HG02938 (cell line): ENCODE measurements around the gene TTLL11.

Experiments
- ATAC-seq: cut with Tn5 transposase; IDR thresholded peaks from one replicate; pipeline ENCODE4 v1.9.1; 2021; ENCODE audit warnings: mild to moderate bottlenecking, moderate library complexity; ENCODE audit not compliant: unreplicated experiment

TTLL11 gene

DNA sequence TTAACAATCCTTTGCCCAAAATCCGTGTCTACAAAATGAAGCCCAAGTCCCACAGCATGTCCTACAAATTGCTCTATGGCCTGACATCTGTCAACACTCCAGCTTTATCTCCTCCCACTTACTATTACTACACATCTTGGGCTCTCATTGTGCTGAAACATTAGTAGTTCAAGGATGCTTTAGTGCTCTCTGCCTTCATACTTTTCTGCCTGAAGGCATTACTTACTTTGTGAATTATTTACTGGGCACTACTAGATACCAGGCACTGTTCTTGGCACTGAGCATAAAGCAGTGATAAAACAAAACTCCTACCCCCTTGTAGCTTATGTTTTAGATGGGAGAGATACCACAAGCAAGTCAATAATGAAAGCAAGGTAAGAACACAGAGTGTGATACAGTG is 113.4 kb downstream of the TTLL11 start:
- no peak for ATAC-seq

DNA sequence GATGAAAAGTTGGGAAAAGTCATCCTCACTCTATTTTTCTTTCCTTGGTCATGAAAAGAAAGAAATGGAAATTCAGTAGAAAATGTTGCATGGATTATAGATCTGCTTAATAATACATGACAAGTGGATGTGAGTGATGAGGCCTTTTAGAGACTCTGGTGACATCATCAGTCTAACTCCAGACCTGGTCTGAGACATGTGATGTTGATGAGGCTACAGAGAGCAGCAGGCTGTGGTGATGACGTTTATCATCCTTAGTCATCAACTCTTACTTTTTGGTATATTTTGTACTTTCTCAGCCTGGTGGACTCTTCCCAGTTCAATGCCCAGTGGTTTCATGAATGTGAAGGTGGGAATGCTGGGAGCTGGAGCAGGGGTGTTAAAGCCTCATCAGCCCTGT is 116.4 kb downstream of the TTLL11 start:
- no peak for ATAC-seq

DNA sequence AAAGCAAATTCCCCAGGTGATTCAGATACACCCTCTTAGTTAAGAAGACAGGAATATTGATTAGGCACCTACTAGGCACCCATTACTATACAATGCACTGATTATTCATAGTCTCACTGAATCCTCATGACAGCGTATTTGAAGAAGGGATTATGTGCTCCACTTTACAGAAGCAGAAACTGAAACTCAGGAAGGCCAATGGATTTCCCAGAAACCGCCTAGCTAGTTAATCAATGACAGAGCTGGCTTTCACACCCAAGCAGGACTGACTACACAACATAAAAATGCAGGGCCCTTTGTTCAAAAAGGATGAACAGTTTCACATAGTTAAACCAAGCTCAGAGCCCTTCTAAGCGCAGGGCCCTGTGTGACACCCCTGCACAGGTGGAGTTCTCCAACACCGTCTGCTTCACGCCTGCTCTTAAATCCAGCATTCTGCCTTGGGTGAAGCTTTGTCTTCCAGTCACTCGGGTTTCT is 117.3 kb downstream of the TTLL11 start:
- no peak for ATAC-seq

DNA sequence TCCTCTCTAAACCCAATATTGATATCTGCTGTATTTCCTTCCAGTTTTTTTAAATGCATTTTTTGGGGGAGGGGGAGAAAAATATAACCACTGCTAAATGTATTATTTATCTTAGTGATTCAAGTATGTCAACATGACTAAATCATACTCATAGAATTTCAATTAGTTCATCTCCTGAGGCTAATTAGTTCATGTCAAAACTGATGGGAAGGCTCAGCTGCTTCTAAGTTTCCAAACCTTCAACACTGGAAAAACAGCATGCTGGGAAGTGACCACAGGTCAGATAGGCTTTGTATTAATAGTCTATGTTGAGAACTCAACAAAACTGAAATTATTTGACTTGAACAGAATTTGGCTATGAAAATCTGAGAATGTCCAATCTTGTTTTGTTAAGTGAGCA is 118.7 kb downstream of the TTLL11 start:
- no peak for ATAC-seq

DNA sequence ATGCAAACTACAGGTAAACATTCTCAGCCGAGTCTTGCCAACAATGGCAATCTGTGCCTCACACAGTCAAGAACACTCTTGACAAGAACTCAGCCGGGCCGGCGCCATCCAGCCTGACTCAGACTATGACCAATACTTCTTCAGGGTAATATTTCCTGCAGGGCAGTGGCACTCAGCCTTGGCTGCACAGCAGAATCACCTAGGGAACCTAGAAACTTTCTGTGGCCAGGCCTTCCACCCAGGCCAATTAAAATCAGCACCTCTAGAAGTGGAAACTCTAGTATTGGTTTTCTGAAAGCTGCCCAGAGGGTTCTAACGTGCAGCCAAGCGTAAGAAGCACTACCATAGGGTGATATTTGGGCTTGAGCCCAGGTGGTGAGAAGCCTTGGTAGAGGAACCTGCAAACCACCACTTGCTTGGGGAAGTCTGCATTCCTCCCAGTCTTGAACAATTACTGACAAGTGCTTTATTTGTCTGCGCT is 120.6 kb downstream of the TTLL11 start:
- ATAC-seq: peak; percentile 81

DNA sequence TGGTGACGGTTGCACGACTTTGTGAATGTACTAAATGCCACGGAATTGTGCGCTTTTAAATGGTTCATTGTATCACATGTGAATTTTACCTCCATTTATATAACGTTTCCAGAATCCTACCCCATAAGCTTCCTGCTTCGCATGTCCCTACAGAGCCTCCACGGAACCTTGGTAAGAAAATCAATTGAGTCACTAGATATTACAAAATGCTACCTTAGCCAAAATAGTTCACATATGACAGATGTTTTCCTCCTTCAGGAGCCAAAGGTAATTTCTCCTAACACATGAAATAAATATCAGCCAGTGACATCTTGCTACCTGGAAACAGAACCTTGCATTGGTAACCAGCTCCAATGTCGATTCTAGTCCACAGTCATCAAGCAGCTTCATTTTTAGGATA is 125.1 kb downstream of the TTLL11 start:
- ATAC-seq: no peak

DNA sequence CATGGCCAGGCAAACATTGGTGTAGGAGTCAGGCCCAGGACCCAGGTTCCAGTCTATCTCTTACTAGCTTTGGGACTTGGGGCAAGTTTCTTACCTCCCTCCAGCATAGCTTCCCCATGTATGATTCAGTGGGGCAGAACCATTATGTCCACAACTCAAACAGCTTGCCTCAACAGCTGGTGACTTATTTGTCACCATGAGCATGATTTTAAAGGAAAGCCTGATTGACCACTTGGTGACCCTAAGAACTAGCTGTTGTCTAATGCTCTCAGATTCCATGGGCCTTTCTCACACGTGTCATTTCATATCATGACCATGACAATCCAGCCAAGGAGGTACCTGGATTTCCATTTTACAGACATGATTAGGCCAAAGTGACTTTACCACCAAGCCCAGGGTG is 126.4 kb downstream of the TTLL11 start:
- no peak for ATAC-seq

DNA sequence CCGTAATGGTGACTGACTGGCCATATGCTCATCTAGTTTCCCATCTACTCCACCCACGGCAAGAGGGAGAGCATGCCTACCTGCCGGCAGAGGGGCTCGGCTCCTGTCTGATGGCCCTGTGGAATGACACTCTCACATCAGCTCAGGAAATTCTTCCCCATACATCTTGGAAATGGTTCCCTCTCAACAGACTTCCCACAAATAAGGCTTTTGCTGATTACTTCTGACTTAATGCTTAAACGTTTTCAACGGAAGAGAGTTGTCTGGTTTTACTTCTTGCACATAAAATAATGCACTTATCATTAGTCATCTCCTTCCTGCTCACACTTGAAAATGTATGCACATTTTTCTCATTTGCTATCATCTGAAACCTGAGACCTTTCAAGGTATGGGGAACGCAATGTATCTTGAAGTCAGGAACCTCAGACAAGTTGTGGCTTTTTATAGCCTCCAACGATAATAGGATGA is 129.5 kb downstream of the TTLL11 start:
- ATAC-seq: no peak

DNA sequence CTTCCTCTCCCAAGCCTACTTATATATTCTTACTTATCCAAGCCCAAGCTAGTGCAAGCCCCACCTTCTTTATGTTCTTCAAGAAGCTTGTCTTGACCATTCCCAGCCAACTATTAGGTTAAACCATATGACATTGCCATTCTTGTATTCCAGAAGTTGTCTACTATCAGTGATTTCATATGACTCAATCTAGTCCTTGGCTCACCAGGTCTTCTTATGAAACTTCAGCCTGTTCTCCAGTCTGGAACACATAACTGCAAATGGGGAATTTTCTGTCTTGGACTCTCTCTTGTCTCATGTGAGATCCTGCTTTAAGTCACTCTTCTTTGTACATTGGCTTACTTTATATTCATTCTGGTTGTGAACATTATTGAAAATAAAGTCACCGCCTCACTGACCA is 130.7 kb downstream of the TTLL11 start:
- no peak for ATAC-seq

DNA sequence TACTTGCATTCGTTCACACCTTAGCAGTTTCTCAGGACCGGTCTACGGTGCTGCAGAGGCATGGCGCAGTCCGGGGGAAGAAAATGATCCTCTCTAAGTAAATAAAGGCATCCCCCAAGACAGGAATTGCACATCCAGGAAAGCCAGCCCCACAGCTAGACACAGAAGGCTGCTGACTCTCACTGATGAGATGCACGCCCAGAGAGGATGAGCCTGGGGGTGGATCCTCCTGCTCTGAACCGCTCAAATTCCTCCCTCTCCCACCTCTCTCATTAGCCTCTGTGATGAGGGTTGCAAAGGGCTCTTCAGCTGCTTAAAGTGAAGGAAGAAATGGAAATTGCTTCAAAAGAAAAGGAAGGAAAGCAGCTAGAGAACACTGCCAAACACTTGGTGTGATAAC is 132.4 kb downstream of the TTLL11 start:
- no peak for ATAC-seq

DNA sequence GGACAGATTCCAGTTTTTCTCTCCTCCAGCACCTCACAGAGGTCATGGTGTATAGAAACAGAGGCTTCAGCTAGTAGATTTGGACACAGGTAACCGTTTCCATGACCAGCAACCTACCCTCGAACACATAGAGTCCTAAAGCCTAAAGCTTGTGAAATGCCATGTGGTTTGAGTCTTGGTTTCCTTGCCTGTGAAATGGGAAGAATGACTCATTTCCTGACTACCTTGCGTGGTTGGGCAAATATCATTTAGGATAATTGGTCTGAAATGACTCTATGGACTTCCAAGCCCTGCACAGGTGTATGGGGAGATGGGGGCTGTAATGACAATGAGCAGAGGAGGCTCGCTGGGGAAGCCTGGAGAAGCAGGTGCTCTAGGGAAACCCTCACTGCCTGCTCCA is 134.6 kb downstream of the TTLL11 start:
- ATAC-seq: no peak

DNA sequence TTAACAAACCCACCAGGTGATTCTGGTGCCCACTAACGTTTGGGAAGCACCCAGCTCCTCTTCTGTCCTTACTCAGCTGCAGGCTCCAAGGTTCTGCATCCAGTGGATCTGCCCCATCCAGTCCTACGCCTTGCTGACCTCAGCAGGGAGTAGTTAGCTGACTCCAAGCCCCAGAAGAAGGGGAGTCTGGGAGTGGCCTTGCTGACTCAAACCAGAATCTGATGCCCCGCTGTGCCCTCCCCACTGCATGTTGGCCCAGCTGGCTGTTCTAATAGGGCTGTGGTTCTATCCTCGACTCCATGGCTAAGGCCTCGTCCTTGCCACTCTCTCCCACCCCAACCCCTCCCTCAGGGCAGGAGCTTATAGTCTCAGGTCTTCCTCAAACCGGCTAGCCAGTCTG is 136.3 kb downstream of the TTLL11 start:
- no peak for ATAC-seq

DNA sequence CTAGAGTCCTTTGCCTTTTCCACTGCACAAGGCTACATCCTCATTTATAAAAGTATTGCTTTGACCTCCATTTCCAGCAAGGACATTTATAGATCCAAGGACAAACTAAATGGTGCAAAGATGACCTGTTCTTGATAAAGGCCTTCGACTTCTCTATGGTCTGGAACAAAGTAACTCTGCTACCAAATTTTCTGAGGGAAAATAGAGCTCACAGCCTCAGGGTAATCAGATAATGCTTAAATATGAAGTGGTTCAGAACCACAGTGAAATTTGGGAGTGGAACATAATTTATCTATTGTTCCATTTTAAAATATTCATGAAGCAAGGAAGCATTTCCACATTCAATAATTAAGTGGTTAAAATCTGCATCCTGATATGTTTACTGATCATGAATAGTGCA is 137.5 kb downstream of the TTLL11 start:
- ATAC-seq: no peak

DNA sequence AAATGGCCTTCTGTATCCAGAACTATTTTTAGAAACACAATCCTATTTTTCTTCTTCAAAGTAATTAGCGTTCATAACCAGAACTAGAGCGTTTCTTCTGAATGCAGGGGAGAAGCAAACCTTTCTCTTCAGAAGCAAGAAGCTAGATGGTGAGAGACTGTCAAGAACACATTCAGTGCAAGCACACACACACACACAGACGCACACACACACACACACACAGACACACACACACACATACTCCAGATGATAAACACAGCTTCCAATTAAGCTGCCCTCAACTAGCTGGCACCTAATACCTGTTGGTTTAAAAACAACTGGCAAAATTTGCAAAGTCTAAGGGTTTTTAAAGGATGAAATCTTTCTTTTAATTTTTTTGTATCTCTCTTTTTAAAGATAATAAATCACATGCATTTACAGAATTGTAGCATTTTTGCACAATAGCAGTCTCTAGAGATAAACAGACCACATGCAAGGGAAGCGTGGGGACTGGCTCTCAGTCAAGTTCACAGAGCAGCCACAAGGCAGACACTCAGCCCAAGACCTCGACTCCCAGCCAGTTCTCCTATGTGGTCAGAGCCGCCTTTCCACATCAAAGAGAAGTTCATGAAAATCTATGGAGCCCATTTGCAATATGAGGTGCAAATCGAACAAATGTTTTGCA is 138.5 kb downstream of the TTLL11 start:
- no peak for ATAC-seq

DNA sequence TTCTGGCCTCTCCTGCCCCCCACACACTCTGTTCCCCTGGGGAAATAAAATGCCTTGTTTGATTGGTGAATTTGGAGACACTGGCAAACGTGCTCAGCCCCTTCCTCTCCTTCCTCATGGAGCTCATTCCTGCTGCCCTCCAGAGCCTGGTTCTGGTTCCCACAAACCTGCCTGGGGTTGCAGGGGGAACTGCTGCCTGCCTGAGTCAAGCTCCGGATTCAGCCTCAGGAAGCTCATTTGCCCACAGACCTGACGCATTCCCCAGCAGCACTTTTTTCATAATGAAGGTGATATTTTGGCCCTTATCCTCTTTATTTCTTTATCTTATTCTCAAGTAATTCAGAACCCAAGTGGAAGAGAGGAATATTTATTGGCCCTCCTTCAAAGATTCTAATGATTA is 140.5 kb downstream of the TTLL11 start:
- ATAC-seq: no peak

DNA sequence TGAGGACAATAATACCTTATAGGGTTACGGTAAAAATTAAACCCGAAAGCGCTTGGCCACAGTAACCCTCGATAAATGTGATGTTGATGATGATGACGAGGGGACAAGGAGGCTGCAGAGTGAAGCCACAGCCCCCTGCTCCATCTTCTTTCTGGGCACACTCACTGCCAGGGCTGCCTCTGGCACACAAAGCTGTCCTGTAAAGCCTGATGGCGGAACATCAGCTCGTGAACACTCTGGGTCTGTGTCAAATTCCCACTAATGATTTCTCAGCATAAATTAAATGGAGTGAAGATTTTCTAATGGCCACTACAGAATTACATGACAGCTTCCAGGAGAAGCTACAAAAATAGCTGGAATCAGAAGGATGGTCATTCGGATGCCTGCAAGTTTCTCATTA is 142.2 kb downstream of the TTLL11 start:
- no peak for ATAC-seq

DNA sequence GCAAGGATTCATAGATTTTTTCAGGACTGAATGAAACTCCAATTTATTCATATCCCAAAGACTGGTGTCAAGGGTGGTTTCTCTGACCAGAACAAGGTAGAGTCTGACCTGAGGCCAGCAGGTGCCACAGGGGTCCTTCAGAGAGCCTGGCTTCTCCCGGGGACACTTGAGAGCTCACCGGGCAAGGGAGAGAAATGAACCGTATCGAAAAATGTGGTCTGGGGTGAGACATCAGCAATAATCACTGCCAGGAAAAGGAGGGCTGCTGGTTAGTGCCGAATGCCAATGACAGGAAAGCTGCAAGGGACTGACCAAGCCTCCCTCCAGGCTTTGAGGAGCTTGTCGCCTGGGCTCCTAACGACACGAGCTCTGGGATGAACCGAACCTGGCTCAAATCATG is 142.7 kb downstream of the TTLL11 start:
- no peak for ATAC-seq

DNA sequence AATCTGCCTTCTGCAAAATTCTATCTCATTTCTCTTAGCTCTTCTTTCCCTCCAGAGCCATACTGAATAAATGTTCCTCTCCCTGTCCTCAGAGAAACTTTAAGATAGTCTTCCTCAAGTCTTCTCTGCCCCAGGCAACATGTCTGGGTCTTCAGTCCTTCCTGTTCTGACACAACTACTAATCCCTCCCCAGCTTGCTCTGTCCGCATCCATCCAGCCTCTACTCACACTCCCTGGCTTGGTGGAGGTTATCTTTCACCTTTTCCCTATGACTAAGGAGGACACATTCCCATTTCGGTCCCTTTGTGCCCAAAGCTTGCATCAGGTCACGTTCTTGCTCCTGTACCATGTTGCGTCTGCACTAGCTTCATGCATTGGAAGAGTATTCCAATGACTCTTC is 143.3 kb downstream of the TTLL11 start:
- ATAC-seq: no peak

DNA sequence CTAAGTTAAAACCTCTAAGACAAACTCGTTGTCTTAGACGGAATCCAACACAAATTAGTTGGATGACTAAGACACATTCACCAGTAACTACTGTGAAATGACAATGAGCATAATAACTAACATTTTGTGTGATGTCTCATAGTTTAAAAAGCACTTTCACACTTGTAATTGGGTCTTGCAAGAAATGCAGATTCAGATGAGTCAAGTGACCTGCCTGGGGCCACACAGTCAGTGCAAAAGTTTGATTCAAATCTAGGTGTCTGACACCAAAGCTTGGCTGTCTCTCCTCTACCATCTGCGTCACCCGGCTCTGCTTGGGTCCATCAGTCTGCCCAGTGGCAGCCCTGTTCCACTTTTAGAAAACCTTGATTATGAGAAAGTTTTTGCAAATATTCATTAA is 143.7 kb downstream of the TTLL11 start:
- ATAC-seq: no peak

DNA sequence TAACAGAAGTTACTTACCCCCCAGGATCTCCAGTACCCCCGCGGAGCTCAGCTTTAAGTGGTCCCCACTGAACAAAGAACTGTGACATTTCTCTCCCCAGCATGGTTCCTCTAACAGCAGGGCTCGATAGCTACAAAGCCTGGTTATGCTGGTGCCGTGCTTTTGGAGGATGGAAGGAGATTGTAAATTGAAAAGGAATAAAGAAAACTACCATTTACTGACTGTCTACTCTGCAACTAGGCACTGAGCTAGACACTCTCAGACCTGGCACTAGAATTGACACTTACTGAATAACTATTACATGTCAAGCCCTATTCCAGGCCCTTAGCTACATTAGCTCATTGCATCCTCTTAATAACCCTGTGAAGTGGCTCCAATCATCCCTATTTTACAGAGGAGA is 145.3 kb downstream of the TTLL11 start:
- ATAC-seq: no peak

DNA sequence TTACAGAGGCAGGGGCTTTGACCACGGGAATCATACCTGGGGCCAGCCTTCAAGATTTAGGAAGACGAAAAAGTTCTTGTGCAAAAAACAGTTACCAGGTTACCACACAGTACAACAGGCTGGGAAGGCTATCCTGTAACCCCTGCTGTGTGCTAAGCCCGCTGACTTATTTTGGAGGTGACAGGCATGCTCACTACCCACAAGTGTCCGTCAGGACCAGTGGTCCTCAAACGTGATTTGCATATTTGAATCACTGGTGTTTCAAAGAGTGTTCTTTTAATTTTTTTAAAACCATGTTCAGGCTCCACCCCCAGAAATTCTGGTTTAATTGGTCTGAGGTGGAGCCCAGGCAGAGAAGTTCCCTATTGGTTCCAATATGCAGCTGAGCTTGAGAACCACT is 146.6 kb downstream of the TTLL11 start:
- ATAC-seq: no peak

DNA sequence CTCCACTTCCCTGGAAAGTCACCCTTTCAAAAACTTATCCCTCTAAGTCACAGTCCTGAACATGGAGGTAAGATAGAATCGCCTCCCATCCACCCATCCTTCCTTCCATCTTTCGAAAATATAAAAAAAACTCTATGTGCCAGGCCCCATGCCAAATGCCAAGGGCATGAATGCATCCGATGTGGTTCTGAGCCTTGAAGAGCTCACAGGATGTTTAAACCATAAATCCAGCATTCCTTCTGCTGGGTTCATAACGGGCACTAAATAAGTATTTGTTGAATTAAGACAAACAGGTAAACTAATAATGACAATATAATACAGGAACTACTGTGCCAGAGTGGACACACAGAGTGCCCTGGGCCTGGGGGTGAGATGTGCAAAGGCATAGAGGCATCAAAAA is 147.3 kb downstream of the TTLL11 start:
- ATAC-seq: no peak

DNA sequence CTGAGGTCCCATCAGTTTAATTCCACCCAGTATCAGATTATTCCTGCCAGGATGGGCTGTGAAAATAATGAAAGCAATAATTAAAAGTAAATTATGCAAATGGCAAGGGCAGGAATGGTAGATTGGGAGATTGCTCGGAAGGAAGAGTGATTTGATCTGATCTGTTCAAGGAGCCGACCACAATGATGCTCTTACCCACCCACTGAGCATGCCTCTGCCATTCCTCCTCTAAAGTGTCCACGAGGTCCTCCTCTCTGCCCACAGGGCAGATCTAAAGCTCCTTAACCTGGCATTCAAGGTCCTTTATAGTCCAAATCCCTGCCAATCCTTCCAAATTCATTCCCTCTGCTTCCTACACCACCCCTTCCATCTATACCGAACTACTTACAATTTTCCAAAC is 147.8 kb downstream of the TTLL11 start:
- no peak for ATAC-seq
